WERI-Rb-1 (cell line): ENCODE measurements around the gene RAB37.

Experiments
- DNase-seq: peaks from one replicate; pipeline ENCODE4 v3.0.0-alpha.2; 2020
- H3K27ac ChIP-seq: fragments of 250-450 bp; sonication (Bioruptor Pico); 2 replicates; pipeline ENCODE4 v1.5.1; 2020; ENCODE audit warnings: mild to moderate bottlenecking, moderate library complexity
- H3K27me3 ChIP-seq: fragments of 250-450 bp; sonication (Bioruptor Pico); 2 replicates; pipeline ENCODE4 v1.5.1; 2021; ENCODE audit warnings: mild to moderate bottlenecking, low read depth, moderate library complexity; ENCODE audit not compliant: insufficient read depth, severe bottlenecking
- H3K36me3 ChIP-seq: fragments of 250-450 bp; sonication (Bioruptor Pico); 2 replicates; pipeline ENCODE4 v1.5.1; 2020; ENCODE audit warnings: mild to moderate bottlenecking, moderate library complexity
- H3K4me3 ChIP-seq: 2 replicates; pipeline ENCODE4 v1.5.1; 2011; ENCODE audit warnings: low read depth, mild to moderate bottlenecking, control low read depth, low read length
- H3K9me3 ChIP-seq: fragments of 250-450 bp; sonication (Bioruptor Pico); 2 replicates; pipeline ENCODE4 v1.5.1; 2021; ENCODE audit warnings: mild to moderate bottlenecking, moderate library complexity; ENCODE audit not compliant: severe bottlenecking
- TF ChIP-seq, protein P1 (sequence below): IDR thresholded peaks from 2 replicates; pipeline ENCODE4 v1.5.1; 2011; ENCODE audit warnings: low read depth, mild to moderate bottlenecking, control low read depth, inconsistent platforms, low read length

RAB37 gene

DNA sequence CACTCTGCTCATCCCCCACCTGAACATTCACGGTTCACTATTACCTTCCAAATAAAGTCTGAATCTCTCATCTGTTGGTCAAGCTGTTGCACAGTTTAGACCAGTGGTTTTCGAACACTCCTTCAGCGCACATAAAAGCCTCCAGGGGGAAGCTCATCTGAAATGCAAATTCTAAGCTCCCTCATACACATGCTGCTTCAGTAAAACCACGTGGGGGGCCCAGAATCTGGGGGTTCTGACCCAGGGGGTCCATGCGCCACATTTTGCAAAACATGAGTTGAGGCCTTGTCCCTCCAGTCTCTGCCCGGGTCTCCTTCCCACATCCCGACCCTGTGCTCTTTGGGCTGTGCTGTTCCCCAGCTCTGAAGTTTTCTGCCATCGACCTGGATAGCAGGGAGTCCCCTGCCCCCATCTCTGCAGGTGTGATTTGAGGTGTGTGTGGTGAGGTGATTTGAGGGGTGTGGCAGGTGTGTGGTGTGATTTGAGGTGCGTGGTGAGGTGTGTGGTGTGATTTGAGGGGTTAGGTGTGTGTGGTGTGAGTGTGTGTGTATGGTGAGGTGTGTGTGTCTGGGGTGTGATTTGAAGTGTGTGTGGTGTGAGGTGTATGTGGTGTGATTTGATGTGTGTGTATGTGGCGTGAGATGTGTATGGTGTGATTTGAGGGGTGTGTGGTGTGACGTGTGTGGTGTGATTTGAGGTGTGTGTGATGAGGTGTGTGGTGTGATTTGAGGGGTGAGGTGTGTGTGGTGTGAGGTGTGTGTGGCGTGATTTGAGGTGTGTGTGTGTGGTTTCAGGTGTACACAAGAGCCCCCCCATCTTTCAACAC is 4.8 kb upstream of the RAB37 start:
- no peak for DNase-seq
- no peaks in the 10 kb centered on the region for H3K9me3 ChIP-seq
- no peak overlapping the region for H3K4me3 ChIP-seq
- H3K27me3 ChIP-seq = no peaks in the 10 kb centered on the region
- TF ChIP-seq, protein P1, sequence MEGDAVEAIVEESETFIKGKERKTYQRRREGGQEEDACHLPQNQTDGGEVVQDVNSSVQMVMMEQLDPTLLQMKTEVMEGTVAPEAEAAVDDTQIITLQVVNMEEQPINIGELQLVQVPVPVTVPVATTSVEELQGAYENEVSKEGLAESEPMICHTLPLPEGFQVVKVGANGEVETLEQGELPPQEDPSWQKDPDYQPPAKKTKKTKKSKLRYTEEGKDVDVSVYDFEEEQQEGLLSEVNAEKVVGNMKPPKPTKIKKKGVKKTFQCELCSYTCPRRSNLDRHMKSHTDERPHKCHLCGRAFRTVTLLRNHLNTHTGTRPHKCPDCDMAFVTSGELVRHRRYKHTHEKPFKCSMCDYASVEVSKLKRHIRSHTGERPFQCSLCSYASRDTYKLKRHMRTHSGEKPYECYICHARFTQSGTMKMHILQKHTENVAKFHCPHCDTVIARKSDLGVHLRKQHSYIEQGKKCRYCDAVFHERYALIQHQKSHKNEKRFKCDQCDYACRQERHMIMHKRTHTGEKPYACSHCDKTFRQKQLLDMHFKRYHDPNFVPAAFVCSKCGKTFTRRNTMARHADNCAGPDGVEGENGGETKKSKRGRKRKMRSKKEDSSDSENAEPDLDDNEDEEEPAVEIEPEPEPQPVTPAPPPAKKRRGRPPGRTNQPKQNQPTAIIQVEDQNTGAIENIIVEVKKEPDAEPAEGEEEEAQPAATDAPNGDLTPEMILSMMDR = no peak
- no peaks in the 10 kb centered on the region for H3K36me3 ChIP-seq
- no peak overlapping the region for H3K27ac ChIP-seq

DNA sequence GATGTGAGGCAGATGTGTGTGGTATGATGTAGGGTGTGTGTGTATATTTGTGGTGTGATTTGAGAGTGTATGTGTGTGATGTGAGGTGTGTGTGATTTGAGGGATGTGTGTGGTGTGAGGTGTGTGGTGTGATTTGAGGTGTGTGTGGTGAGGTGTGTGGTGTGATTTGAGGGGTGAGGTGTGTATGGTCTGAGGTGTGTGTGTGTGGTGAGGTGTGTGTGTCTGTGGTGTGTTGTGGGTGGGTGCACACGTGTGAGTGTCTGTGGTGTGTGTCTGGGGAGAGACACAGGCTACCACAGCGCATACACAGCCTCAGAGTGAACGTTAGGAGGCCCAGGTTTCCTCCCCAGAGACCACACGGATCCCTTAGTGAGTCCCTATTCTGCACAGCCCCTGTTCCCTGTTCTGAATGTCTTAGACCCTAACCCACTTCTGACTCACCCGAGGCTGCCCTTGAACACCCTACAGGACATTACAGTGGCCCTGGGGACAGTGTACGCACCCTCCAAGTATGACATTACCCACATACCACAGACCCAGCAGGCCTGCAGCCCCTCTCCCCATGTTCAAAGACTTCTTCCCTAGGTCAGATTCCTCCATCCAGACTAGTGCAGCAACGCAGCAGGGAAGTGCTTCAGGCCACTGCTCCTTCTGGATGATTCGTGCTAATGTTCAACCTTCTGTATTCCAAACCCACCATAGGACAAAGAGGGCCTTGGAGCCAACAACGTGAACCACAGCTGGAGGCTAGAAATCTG is 3.5 kb upstream of the RAB37 start:
- Histone ChIP-seq H3K4me3 (no peak overlapping the region), H3K9me3 (no peaks in the 10 kb centered on the region), H3K27me3 (no peaks in the 10 kb centered on the region), H3K27ac (no peak overlapping the region), H3K36me3 (no peaks in the 10 kb centered on the region)
- DNase-seq = no peak
- TF ChIP-seq, protein P1 = no peak

DNA sequence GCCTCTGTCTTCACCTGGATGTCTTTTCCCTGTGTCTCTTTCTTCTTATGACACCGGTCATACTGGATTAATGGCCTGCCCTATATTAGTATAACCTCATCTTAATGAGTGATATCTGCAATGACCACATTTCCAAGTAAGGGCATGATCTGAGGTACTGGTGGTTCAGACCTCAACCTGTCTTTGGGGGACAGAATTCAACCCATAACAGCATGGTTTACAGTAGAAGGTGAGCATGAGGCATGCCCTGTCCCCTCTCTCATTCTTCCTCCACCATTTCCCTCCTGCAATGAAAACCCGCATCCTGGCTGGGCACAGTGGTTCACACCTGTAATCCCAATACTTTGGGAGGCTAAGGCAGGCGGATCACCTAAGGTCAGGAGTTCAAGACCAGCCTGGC is 2.8 kb upstream of the RAB37 start:
- TF ChIP-seq, protein P1 = no peak
- Histone ChIP-seq H3K27me3 (no peaks in the 10 kb centered on the region), H3K27ac (no peak overlapping the region), H3K9me3 (no peaks in the 10 kb centered on the region), H3K4me3 (no peak overlapping the region), H3K36me3 (no peaks in the 10 kb centered on the region)
- no peak for DNase-seq

DNA sequence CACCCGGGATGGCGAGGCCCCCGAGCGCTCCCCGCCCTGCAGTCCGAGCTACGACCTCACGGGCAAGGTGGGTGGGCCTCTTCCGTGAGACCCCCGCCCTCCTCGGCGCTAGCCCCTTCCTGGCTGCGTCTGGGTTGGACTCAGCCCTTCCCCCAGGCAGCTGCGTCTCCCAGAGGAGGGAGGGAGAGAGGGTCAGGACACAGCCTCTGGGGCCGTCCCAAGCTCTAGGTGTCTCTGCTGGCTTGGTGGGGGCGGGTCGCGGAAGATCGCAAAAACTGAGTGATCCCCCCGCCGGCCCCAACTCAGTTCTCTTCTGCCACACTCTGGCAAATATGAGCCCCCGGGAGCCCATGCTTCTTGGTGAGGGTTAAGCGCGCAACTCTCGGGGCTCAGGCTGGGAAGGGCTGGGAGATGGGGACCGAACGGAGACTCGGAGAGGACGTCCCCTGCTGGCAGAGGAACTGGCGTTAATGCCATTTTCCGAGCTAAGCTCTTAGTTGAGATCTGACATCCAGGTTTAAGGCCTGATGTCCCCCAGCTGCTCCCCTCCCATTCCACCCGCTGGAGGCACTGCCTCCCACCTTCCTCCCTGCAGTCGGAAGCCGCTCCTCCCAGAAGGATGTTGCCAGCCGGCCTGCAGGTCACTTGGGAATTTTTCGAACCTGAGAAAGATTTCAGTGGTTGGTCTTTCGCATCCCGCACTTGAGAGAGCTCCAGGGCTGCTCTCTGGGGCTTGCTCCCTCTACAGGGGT is 419 bp downstream of the RAB37 start:
- Histone ChIP-seq H3K9me3 (no peaks in the 10 kb centered on the region), H3K4me3 (peak overlapping the region; percentile 60), H3K27me3 (no peaks in the 10 kb centered on the region), H3K27ac (peak overlapping the region; percentile 61), H3K36me3 (no peaks in the 10 kb centered on the region)
- peak; percentile 94 for DNase-seq
- TF ChIP-seq, protein P1 = peak; percentile 97

DNA sequence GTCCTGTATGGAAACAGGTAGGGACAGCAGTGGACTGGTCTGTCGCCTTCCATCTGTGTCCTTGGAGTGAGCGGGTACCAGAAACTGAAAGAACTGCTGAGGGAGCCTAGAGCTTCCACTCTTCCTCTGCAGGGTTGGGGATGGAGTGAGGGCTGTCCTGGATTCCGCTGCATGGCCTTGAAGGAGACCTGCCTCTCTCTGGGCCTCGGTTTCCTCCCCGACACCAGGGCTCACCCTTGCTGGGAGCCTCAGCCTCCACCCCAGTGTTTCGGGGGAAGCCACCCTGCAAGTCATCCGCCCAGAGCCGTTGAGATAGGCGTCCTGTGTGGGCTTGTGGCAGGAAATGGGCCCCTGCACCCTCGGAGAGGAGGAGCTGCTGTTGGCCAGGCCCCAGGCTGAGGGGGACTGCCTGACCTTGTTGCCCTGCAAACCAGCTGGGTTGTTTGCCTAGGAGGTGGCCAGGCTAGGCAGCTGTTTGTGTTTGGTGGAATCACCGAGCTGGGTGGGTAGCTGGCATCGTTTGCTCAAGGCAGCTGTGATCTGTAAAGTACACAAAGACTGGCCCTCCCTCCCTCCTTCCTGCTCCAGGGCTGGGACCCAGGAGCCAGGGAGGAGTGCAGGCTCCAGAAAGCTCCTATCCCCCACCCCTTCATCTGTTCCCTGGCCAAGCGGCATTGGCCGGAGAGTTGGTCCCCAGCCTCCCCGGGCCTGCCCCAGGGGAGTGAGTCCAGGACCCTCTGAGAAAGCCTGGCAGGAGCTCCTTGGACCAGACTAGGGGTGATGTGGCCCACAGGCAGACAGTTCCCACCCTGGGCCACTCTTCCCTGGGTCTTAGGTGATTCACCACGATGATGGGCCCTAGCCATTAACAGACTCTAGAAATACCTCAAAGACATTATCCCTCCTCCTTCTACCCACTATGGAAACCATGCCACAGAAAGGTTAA is 1.3 kb downstream of the RAB37 start:
- H3K27me3 ChIP-seq = no peaks in the 10 kb centered on the region
- peak overlapping the region; percentile 60 for H3K4me3 ChIP-seq
- peak; percentile 14 for DNase-seq
- TF ChIP-seq, protein P1 = no peak
- peak overlapping the region; percentile 61 for H3K27ac ChIP-seq
- no peaks in the 10 kb centered on the region for H3K36me3 ChIP-seq
- H3K9me3 ChIP-seq = no peaks in the 10 kb centered on the region
